GM23338 (cell line): ENCODE results near the gene ABCG2. TPM values are rescaled to one million over a fixed set of nuclear protein-coding genes. Genes with fewer than 3 reads are reported as not detected.

ENCODE experiments used
- ATAC-seq: fragments of 200-7000 bp; cut with Tn5 transposase; 3 replicates; pipeline ENCODE4 v1.9.1; 2020
- DNase-seq: peaks from one replicate; pipeline ENCODE4 v3.0.0-alpha.2; 2015; ENCODE audit warnings: low spot score
- H2AFZ ChIP-seq: fragments of 200-600 bp; sonication (generic); 2 replicates; pipeline ENCODE4 v1.8.0; 2016; ENCODE audit warnings: antibody characterized with exemption, mild to moderate bottlenecking, moderate library complexity
- H3F3A ChIP-seq: fragments of 200-600 bp; sonication (generic); replicated peaks from 2 replicates; pipeline ENCODE4 v1.8.0; 2017; ENCODE audit warnings: antibody characterized with exemption, mixed run types, low read depth
- H3K27ac ChIP-seq: fragments of 200-600 bp; sonication (generic); 2 replicates; pipeline ENCODE4 v1.6.1; 2016; ENCODE audit warnings: low read depth
- H3K27me3 ChIP-seq: fragments of 200-600 bp; sonication (generic); 2 replicates; pipeline ENCODE4 v1.8.0; 2016; ENCODE audit warnings: mild to moderate bottlenecking, mixed run types, moderate library complexity; ENCODE audit not compliant: insufficient read depth
- H3K36me3 ChIP-seq: fragments of 200-600 bp; sonication (generic); 2 replicates; pipeline ENCODE4 v1.8.0; 2016; ENCODE audit warnings: mild to moderate bottlenecking; ENCODE audit not compliant: insufficient read depth
- H3K4me1 ChIP-seq: fragments of 200-600 bp; sonication (generic); 2 replicates; pipeline ENCODE4 v1.8.0; 2016; ENCODE audit warnings: mild to moderate bottlenecking, moderate library complexity; ENCODE audit not compliant: insufficient read depth
- H3K4me2 ChIP-seq: fragments of 200-600 bp; sonication (generic); 2 replicates; pipeline ENCODE4 v1.7.1; 2017; ENCODE audit warnings: mixed run types
- H3K4me3 ChIP-seq: fragments of 200-600 bp; sonication (generic); 2 replicates; pipeline ENCODE4 v1.6.1; 2016; ENCODE audit warnings: mixed run types
- H3K79me2 ChIP-seq: fragments of 200-600 bp; sonication (generic); replicated peaks from 2 replicates; pipeline ENCODE4 v1.8.0; 2017; ENCODE audit warnings: mild to moderate bottlenecking; ENCODE audit not compliant: insufficient read depth
- H3K9me2 ChIP-seq: fragments of 200-600 bp; sonication (generic); 2 replicates; pipeline ENCODE4 v1.8.0; 2017; ENCODE audit not compliant: insufficient read depth
- H4K20me1 ChIP-seq: fragments of 200-600 bp; sonication (generic); replicated peaks from 2 replicates; pipeline ENCODE4 v1.8.0; 2017; ENCODE audit warnings: mild to moderate bottlenecking; ENCODE audit not compliant: insufficient read depth
- H3K27ac Mint-ChIP-seq: 2 replicates; pipeline ENCODE4 v1.8.0; 2020; ENCODE audit warnings: inconsistent platforms, mild to moderate bottlenecking, moderate library complexity, mixed read lengths
- H3K27me3 Mint-ChIP-seq: 3 replicates; pipeline ENCODE4 v1.8.0; 2022; ENCODE audit warnings: low read depth, mild to moderate bottlenecking, moderate library complexity, mixed read lengths, inconsistent platforms; ENCODE audit not compliant: insufficient read depth, poor library complexity
- H3K36me3 Mint-ChIP-seq: 3 replicates; pipeline ENCODE4 v1.8.0; 2021; ENCODE audit warnings: low read depth, mild to moderate bottlenecking, inconsistent platforms, moderate library complexity, mixed read lengths
- H3K4me1 Mint-ChIP-seq: 3 replicates; pipeline ENCODE4 v1.8.0; 2020; ENCODE audit warnings: mild to moderate bottlenecking, inconsistent platforms, mixed read lengths
- H3K4me3 Mint-ChIP-seq: 3 replicates; pipeline ENCODE4 v1.8.0; 2021; ENCODE audit warnings: moderate library complexity, mild to moderate bottlenecking, inconsistent platforms, mixed read lengths
- H3K9me3 Mint-ChIP-seq: 3 replicates; pipeline ENCODE4 v1.8.0; 2020; ENCODE audit warnings: moderate library complexity, mild to moderate bottlenecking, inconsistent platforms, mixed read lengths
- CREB1 ChIP-seq: fragments of 250-450 bp; sonication (Bioruptor Pico); IDR thresholded peaks from 2 replicates; pipeline ENCODE4 v1.5.0; 2020; ENCODE audit warnings: low read depth, mild to moderate bottlenecking, moderate library complexity
- EZH2 ChIP-seq: fragments of 200-600 bp; sonication (generic); IDR thresholded peaks from one replicate; pipeline ENCODE4 v1.8.0; 2017; ENCODE audit warnings: antibody characterized with exemption, mild to moderate bottlenecking, low read depth; ENCODE audit not compliant: unreplicated experiment
- EZH2phosphoT487 ChIP-seq: fragments of 200-600 bp; sonication (generic); IDR thresholded peaks from one replicate; pipeline ENCODE4 v1.8.1; 2018; ENCODE audit warnings: antibody characterized with exemption; ENCODE audit not compliant: unreplicated experiment
- JUNB ChIP-seq: IDR thresholded peaks from one replicate; pipeline ENCODE4 v1.6.1; 2016; ENCODE audit warnings: antibody characterized with exemption; ENCODE audit not compliant: unreplicated experiment
- NANOG ChIP-seq: IDR thresholded peaks from 2 replicates; pipeline ENCODE4 v1.6.1; 2016; ENCODE audit warnings: antibody characterized with exemption, borderline replicate concordance
- POLR2AphosphoS5 ChIP-seq: IDR thresholded peaks from 2 replicates; pipeline ENCODE4 v1.6.1; 2016; ENCODE audit warnings: antibody characterized with exemption, low read depth
- STAT1 ChIP-seq: IDR thresholded peaks from one replicate; pipeline ENCODE4 v1.6.1; 2016; ENCODE audit warnings: antibody characterized with exemption; ENCODE audit not compliant: unreplicated experiment
- ZNF114 ChIP-seq: fragments of 250-450 bp; sonication (Bioruptor Pico); IDR thresholded peaks from 2 replicates; pipeline ENCODE4 v1.5.0; 2020; ENCODE audit warnings: mild to moderate bottlenecking, moderate library complexity
- ZNF331 ChIP-seq: fragments of 250-450 bp; sonication (Bioruptor Pico); IDR thresholded peaks from 2 replicates; pipeline ENCODE4 v1.5.0; 2020; ENCODE audit warnings: low read depth, mild to moderate bottlenecking, moderate library complexity
- polyA plus RNA-seq: library from polyadenylated mRNA; unstranded; fragments of >200 nt; fragmentation: Nextera tagmentation; extraction: Ambion mirVana; gene quantifications from 2 replicates; pipeline ENCODE4 v1.2.1, GENCODE V29; 2016
- total RNA-seq: library from RNA; depleted of rRNA; stranded (reverse); fragments of >200 nt; shearing (Covaris generic); gene quantifications from 2 replicates; pipeline ENCODE4 v1.2.3, GENCODE V29; 2014
- TF ChIP-seq, protein P1 (sequence below), 2 experiments: fragments of 200-600 bp in 1 of 2; sonication (generic) in 1 of 2; conservative IDR thresholded peaks; 2 replicates each; pipeline versions ENCODE4 v1.5.1 to v1.6.1; 2016 to 2017; ENCODE audit warnings: antibody characterized with exemption in 2 of 2, low read depth in 2 of 2, mild to moderate bottlenecking in 2 of 2, moderate library complexity in 1 of 2
- TF ChIP-seq, protein P2 (sequence below): IDR thresholded peaks from 2 replicates; pipeline ENCODE4 v1.6.1; 2016; ENCODE audit warnings: antibody characterized with exemption
- TF ChIP-seq, protein P3 (sequence below): IDR thresholded peaks from one replicate; pipeline ENCODE4 v1.6.1; 2018; ENCODE audit warnings: antibody characterized with exemption; ENCODE audit not compliant: unreplicated experiment
- TF ChIP-seq, protein P4 (sequence below): fragments of 250-450 bp; sonication (Bioruptor Pico); IDR thresholded peaks from 2 replicates; pipeline ENCODE4 v1.5.0; 2020; ENCODE audit warnings: mild to moderate bottlenecking, moderate library complexity

Gene ABCG2
- total and polyA plus RNA-seq, 2 experiments from 2014 or later, result 1.5 to 10.6 TPM

DNA sequence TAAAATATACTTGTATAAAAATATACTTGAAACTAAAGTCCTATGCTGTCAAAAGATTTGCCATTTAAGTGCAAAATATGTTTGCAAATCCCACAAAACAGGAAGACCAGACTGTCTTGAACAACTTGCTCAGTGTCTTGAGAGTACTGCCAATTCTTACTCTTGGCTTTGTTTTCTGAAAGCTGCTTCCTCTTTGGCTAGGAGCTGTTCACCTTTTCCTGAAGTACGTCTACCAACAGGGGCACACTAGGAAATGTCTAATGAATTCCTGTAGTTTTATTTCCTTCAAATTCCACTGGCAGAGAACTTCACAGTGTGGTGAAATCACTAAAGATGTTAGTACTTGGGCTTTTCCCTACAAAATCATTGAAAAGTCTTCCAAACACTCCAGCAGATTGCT is 46.4 kb upstream of the ABCG2 start:
- no peak overlapping the region for H3K27ac Mint-ChIP-seq

More for the DNA sequence above, 46.4 kb upstream of the ABCG2 start:
- Histone ChIP-seq H3F3A (no peaks in the 10 kb centered on the region), H3K27ac (0 out of 2 replicates have a peak overlapping the region, but pooled peaks have one; percentile 11), H3K4me2 (no peak overlapping the region), H3K4me1 (peaks cover 32% of the 10 kb centered on the region), H3K79me2 (no peaks in the 10 kb centered on the region), H3K9me2 (no peaks in the 10 kb centered on the region), H3K36me3 (no peaks in the 10 kb centered on the region), H4K20me1 (no peaks in the 10 kb centered on the region), H2AFZ (no peak overlapping the region), H3K27me3 (no peaks in the 10 kb centered on the region), H3K4me3 (no peak overlapping the region)
- Mint-ChIP-seq H3K9me3 (no peaks in the 10 kb centered on the region), H3K4me1 (peaks cover 23% of the 10 kb centered on the region), H3K27me3 (no peaks in the 10 kb centered on the region), H3K4me3 (no peak overlapping the region), H3K36me3 (no peaks in the 10 kb centered on the region)
- ATAC-seq (no peak), DNase-seq (no peak)
- TF ChIP-seq NANOG, result no peak
- no peak for TF ChIP-seq CREB1 (CRISPR knock-in tag)
- TF ChIP-seq, protein P1, sequence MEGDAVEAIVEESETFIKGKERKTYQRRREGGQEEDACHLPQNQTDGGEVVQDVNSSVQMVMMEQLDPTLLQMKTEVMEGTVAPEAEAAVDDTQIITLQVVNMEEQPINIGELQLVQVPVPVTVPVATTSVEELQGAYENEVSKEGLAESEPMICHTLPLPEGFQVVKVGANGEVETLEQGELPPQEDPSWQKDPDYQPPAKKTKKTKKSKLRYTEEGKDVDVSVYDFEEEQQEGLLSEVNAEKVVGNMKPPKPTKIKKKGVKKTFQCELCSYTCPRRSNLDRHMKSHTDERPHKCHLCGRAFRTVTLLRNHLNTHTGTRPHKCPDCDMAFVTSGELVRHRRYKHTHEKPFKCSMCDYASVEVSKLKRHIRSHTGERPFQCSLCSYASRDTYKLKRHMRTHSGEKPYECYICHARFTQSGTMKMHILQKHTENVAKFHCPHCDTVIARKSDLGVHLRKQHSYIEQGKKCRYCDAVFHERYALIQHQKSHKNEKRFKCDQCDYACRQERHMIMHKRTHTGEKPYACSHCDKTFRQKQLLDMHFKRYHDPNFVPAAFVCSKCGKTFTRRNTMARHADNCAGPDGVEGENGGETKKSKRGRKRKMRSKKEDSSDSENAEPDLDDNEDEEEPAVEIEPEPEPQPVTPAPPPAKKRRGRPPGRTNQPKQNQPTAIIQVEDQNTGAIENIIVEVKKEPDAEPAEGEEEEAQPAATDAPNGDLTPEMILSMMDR (conservative IDR thresholded peaks at IDR 0.05; ENCODE audit: low read depth in 2 of 2), result no peak
- no peak for TF ChIP-seq ZNF114
- TF ChIP-seq, protein P2, sequence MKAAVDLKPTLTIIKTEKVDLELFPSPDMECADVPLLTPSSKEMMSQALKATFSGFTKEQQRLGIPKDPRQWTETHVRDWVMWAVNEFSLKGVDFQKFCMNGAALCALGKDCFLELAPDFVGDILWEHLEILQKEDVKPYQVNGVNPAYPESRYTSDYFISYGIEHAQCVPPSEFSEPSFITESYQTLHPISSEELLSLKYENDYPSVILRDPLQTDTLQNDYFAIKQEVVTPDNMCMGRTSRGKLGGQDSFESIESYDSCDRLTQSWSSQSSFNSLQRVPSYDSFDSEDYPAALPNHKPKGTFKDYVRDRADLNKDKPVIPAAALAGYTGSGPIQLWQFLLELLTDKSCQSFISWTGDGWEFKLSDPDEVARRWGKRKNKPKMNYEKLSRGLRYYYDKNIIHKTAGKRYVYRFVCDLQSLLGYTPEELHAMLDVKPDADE, result no peak
- TF ChIP-seq, protein P3, sequence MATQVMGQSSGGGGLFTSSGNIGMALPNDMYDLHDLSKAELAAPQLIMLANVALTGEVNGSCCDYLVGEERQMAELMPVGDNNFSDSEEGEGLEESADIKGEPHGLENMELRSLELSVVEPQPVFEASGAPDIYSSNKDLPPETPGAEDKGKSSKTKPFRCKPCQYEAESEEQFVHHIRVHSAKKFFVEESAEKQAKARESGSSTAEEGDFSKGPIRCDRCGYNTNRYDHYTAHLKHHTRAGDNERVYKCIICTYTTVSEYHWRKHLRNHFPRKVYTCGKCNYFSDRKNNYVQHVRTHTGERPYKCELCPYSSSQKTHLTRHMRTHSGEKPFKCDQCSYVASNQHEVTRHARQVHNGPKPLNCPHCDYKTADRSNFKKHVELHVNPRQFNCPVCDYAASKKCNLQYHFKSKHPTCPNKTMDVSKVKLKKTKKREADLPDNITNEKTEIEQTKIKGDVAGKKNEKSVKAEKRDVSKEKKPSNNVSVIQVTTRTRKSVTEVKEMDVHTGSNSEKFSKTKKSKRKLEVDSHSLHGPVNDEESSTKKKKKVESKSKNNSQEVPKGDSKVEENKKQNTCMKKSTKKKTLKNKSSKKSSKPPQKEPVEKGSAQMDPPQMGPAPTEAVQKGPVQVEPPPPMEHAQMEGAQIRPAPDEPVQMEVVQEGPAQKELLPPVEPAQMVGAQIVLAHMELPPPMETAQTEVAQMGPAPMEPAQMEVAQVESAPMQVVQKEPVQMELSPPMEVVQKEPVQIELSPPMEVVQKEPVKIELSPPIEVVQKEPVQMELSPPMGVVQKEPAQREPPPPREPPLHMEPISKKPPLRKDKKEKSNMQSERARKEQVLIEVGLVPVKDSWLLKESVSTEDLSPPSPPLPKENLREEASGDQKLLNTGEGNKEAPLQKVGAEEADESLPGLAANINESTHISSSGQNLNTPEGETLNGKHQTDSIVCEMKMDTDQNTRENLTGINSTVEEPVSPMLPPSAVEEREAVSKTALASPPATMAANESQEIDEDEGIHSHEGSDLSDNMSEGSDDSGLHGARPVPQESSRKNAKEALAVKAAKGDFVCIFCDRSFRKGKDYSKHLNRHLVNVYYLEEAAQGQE, result no peak
- TF ChIP-seq EZH2phosphoT487, result no peak
- TF ChIP-seq JUNB, result no peak
- no peak for TF ChIP-seq EZH2
- no peak for TF ChIP-seq ZNF331 (CRISPR knock-in tag)
- TF ChIP-seq STAT1, result no peak
- TF ChIP-seq, protein P4, sequence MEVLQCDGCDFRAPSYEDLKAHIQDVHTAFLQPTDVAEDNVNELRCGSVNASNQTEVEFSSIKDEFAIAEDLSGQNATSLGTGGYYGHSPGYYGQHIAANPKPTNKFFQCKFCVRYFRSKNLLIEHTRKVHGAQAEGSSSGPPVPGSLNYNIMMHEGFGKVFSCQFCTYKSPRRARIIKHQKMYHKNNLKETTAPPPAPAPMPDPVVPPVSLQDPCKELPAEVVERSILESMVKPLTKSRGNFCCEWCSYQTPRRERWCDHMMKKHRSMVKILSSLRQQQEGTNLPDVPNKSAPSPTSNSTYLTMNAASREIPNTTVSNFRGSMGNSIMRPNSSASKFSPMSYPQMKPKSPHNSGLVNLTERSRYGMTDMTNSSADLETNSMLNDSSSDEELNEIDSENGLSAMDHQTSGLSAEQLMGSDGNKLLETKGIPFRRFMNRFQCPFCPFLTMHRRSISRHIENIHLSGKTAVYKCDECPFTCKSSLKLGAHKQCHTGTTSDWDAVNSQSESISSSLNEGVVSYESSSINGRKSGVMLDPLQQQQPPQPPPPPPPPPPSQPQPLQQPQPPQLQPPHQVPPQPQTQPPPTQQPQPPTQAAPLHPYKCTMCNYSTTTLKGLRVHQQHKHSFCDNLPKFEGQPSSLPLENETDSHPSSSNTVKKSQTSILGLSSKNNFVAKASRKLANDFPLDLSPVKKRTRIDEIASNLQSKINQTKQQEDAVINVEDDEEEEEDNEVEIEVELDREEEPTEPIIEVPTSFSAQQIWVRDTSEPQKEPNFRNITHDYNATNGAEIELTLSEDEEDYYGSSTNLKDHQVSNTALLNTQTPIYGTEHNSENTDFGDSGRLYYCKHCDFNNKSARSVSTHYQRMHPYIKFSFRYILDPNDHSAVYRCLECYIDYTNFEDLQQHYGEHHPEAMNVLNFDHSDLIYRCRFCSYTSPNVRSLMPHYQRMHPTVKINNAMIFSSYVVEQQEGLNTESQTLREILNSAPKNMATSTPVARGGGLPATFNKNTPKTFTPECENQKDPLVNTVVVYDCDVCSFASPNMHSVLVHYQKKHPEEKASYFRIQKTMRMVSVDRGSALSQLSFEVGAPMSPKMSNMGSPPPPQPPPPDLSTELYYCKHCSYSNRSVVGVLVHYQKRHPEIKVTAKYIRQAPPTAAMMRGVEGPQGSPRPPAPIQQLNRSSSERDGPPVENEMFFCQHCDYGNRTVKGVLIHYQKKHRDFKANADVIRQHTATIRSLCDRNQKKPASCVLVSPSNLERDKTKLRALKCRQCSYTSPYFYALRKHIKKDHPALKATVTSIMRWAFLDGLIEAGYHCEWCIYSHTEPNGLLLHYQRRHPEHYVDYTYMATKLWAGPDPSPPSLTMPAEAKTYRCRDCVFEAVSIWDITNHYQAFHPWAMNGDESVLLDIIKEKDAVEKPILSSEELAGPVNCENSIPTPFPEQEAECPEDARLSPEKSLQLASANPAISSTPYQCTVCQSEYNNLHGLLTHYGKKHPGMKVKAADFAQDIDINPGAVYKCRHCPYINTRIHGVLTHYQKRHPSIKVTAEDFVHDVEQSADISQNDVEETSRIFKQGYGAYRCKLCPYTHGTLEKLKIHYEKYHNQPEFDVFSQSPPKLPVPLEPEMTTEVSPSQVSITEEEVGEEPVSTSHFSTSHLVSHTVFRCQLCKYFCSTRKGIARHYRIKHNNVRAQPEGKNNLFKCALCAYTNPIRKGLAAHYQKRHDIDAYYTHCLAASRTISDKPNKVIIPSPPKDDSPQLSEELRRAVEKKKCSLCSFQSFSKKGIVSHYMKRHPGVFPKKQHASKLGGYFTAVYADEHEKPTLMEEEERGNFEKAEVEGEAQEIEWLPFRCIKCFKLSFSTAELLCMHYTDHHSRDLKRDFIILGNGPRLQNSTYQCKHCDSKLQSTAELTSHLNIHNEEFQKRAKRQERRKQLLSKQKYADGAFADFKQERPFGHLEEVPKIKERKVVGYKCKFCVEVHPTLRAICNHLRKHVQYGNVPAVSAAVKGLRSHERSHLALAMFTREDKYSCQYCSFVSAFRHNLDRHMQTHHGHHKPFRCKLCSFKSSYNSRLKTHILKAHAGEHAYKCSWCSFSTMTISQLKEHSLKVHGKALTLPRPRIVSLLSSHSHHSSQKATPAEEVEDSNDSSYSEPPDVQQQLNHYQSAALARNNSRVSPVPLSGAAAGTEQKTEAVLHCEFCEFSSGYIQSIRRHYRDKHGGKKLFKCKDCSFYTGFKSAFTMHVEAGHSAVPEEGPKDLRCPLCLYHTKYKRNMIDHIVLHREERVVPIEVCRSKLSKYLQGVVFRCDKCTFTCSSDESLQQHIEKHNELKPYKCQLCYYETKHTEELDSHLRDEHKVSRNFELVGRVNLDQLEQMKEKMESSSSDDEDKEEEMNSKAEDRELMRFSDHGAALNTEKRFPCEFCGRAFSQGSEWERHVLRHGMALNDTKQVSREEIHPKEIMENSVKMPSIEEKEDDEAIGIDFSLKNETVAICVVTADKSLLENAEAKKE (CRISPR knock-in tag), result no peak
- TF ChIP-seq POLR2AphosphoS5, result no peak
